GM11168 (cell line): Measurements from ENCODE around the gene CDH12.
"Not testable (repeated sequence)": the region's sequence is repeated elsewhere in the genome, so short reads cannot be mapped to it uniquely, and the experiment has no call there.

Experiments used
- in situ Hi-C: fragments of 300-500 bp; cut with MboI; formaldehyde crosslinking; loops from one replicate; pipeline ENCODE4 v1.12.0; 2022; ENCODE audit warnings: low sequenced_read_pairs; ENCODE audit not compliant: unreplicated experiment

CDH12 gene

GRCh38 chr5:22852807-22853660, at the start of gene CDH12:
TSS of gene CDH12 (minus strand) at chr5:22853344.
- in situ Hi-C loops, result no loop called here

GRCh38 chr5:22901885-22902284, 48.7 kb upstream of the CDH12 start:
- in situ Hi-C loops, result no loop called here

GRCh38 chr5:22900801-22901310, 47.7 kb upstream of the CDH12 start:
- in situ Hi-C loops, result no loop called here

GRCh38 chr5:22899341-22899740, 46.2 kb upstream of the CDH12 start:
- in situ Hi-C loops, result no loop called here

- in situ Hi-C loops, result no loop called here
Observed at GRCh38 chr5:22896152-22896551, 43.0 kb upstream of the CDH12 start.

GRCh38 chr5:22892441-22892840, 39.3 kb upstream of the CDH12 start:
- in situ Hi-C loops, result no loop called here

GRCh38 chr5:22889720-22890119, 36.6 kb upstream of the CDH12 start:
- in situ Hi-C loops, result no loop called here

- in situ Hi-C loops, result no loop called here
Observed at GRCh38 chr5:22887566-22887965, 34.4 kb upstream of the CDH12 start.

GRCh38 chr5:22858911-22859310, 5.8 kb upstream of the CDH12 start:
- in situ Hi-C loops, result not testable (repeated sequence)

- in situ Hi-C loops, result no loop called here
Observed at GRCh38 chr5:22855824-22856223, 2.7 kb upstream of the CDH12 start.

- in situ Hi-C loops, result no loop called here
Observed at GRCh38 chr5:22850981-22851380, 2.2 kb downstream of the CDH12 start.

- in situ Hi-C loops, result no loop called here
Observed at GRCh38 chr5:22846693-22847092, 6.5 kb downstream of the CDH12 start.

- in situ Hi-C loops, result no loop called here
Observed at GRCh38 chr5:22844636-22845035, 8.5 kb downstream of the CDH12 start.

- in situ Hi-C loops, result no loop called here
Observed at GRCh38 chr5:22844155-22844554, 9.0 kb downstream of the CDH12 start.

- in situ Hi-C loops, result no loop called here
Observed at GRCh38 chr5:22842574-22842973, 10.6 kb downstream of the CDH12 start.

GRCh38 chr5:22837803-22838202, 15.3 kb downstream of the CDH12 start:
- in situ Hi-C loops, result no loop called here

- in situ Hi-C loops, result no loop called here
Observed at GRCh38 chr5:22835686-22836085, 17.5 kb downstream of the CDH12 start.

- in situ Hi-C loops, result no loop called here
Observed at GRCh38 chr5:22793463-22793862, 59.7 kb downstream of the CDH12 start.

- in situ Hi-C loops, result no loop called here
Observed at GRCh38 chr5:22787807-22788206, 65.3 kb downstream of the CDH12 start.

GRCh38 chr5:22787398-22787797, 65.7 kb downstream of the CDH12 start:
- in situ Hi-C loops, result no loop called here

GRCh38 chr5:22780756-22781155, 72.4 kb downstream of the CDH12 start:
- in situ Hi-C loops, result no loop called here

- in situ Hi-C loops, result no loop called here
Observed at GRCh38 chr5:22779499-22779898, 73.6 kb downstream of the CDH12 start.
